HCT116 (cell line): ENCODE data around the gene CD247. TPM values are rescaled to one million over a fixed set of nuclear protein-coding genes. Genes with fewer than 3 reads are reported as not detected.

Source experiments
- ATAC-seq: fragments of 200-7000 bp; cut with Tn5 transposase; 2 replicates; pipeline ENCODE4 v1.9.1; 2020; ENCODE audit warnings: mild to moderate bottlenecking, moderate library complexity
- BruUV-seq: library from RNA; stranded (reverse); fragments of 400-500 nt; replicated peaks from 2 replicates; lab custom pipeline; 2021; lab: Mats Ljungman, UMichigan
- CTCF ChIA-PET: fragments of 300-600 bp; sonication (Branson Sonifier 250); formaldehyde crosslinking; loops from one replicate; lab custom pipeline; 2021; ENCODE audit warnings: antibody characterized with exemption; lab: Charles Lee
- POLR2A ChIA-PET: fragments of 300-600, 350-600 bp; sonication (Branson Sonifier 250); formaldehyde crosslinking; loops from one replicate; lab custom pipeline; 2021; ENCODE audit warnings: antibody characterized with exemption; lab: Charles Lee
- RAD21 ChIA-PET, 2 experiments: fragments of 300-600 bp; sonication (Branson Sonifier 250); formaldehyde crosslinking; loops; one replicate each; lab custom pipeline; 2023; ENCODE audit warnings: low total read pairs in 2 of 2; ENCODE audit not compliant: uncharacterized antibody in 2 of 2, unreplicated experiment in 2 of 2, low non-redundant PET in 1 of 2; lab: Charles Lee
- DNase-seq: peaks from one replicate; pipeline ENCODE4 v3.0.0-alpha.2; 2010; ENCODE audit warnings: low read depth, low spot score
- H2AFZ ChIP-seq: fragments of 200-600 bp; shearing (Covaris generic), sonication (generic); 2 replicates; pipeline ENCODE4 v1.6.1; 2017; ENCODE audit warnings: low read depth, mixed run types, mixed read lengths, antibody characterized with exemption, low read length; ENCODE audit not compliant: poor library complexity, severe bottlenecking
- H3K27ac ChIP-seq: 2 replicates; pipeline ENCODE4 v1.5.1; 2012; ENCODE audit warnings: low read depth, low read length
- H3K27me3 ChIP-seq: fragments of 200-600 bp; sonication (generic); 2 replicates; pipeline ENCODE4 v1.6.1; 2016; ENCODE audit warnings: mixed run types, low read length, mixed read lengths; ENCODE audit not compliant: insufficient read depth
- H3K36me3 ChIP-seq, 2 experiments: fragments of 200-500 bp in 1 of 2; fragments of 200-600 bp in 1 of 2; sonication (Bioruptor generic) in 1 of 2; sonication (generic) in 1 of 2; 2 replicates each; pipeline versions ENCODE4 v1.5.1 to v1.6.1; 2014 to 2016; ENCODE audit warnings: low read length in 2 of 2, inconsistent platforms in 1 of 2, mixed read lengths in 1 of 2, mixed run types in 1 of 2; ENCODE audit not compliant: insufficient read depth in 2 of 2, control insufficient read depth in 1 of 2
- H3K4me1 ChIP-seq, 2 experiments: fragments of 200-600 bp in 1 of 2; sonication (generic) in 1 of 2; 2 replicates each; pipeline versions ENCODE4 v1.5.1 to v1.6.1; 2012 to 2017; ENCODE audit warnings: low read length in 2 of 2, inconsistent platforms in 1 of 2, mild to moderate bottlenecking in 1 of 2, mixed read lengths in 1 of 2, mixed run types in 1 of 2, moderate library complexity in 1 of 2; ENCODE audit not compliant: insufficient read depth in 2 of 2, control insufficient read depth in 1 of 2
- H3K4me2 ChIP-seq: fragments of 200-600 bp; sonication (generic); 2 replicates; pipeline ENCODE4 v1.6.1; 2017; ENCODE audit warnings: mixed run types, low read length, mixed read lengths
- H3K4me3 ChIP-seq, 2 experiments: fragments of 200-600 bp in 1 of 2; sonication (generic) in 1 of 2; replicated peaks in 1 of 2; 2 replicates each; pipeline ENCODE4 v1.5.1; 2011 to 2016; ENCODE audit warnings: low read length in 2 of 2, control low read depth in 1 of 2, low read depth in 1 of 2, mild to moderate bottlenecking in 1 of 2, mixed read lengths in 1 of 2, mixed run types in 1 of 2
- H3K79me2 ChIP-seq: fragments of 200-600 bp; sonication (generic); 2 replicates; pipeline ENCODE4 v1.6.1; 2017; ENCODE audit warnings: mild to moderate bottlenecking, mixed run types, low read length, moderate library complexity, mixed read lengths; ENCODE audit not compliant: insufficient read depth
- H3K9ac ChIP-seq: fragments of 200-600 bp; sonication (generic); 2 replicates; pipeline ENCODE4 v1.6.1; 2016; ENCODE audit warnings: low read length, mixed read lengths
- H3K9me2 ChIP-seq: fragments of 200-600 bp; sonication (generic), shearing (Covaris generic); 2 replicates; pipeline ENCODE4 v1.6.1; 2017; ENCODE audit warnings: mixed run types, mild to moderate bottlenecking, moderate library complexity; ENCODE audit not compliant: insufficient read depth
- H3K9me3 ChIP-seq, 2 experiments: fragments of 200-500 bp in 1 of 2; fragments of 200-600 bp in 1 of 2; sonication (Bioruptor generic) in 1 of 2; sonication (generic) in 1 of 2; 2 replicates each; pipeline ENCODE4 v1.6.1; 2014 to 2017; ENCODE audit warnings: low read length in 2 of 2, mixed read lengths in 2 of 2, inconsistent platforms in 1 of 2, low read depth in 1 of 2, mild to moderate bottlenecking in 1 of 2, mixed run types in 1 of 2, moderate library complexity in 1 of 2; ENCODE audit not compliant: control insufficient read depth in 1 of 2, insufficient read depth in 1 of 2
- H4K20me1 ChIP-seq: fragments of 200-600 bp; sonication (generic), shearing (Covaris generic); 2 replicates; pipeline ENCODE4 v1.6.1; 2017; ENCODE audit warnings: mixed run types, mild to moderate bottlenecking, moderate library complexity; ENCODE audit not compliant: insufficient read depth
- ATF3 ChIP-seq: IDR thresholded peaks from 2 replicates; pipeline ENCODE4 v1.6.1; 2012
- CTCF ChIP-seq, 3 experiments: fragments of 200-600 bp in 1 of 3; sonication (generic) in 1 of 3; IDR thresholded peaks in 2 of 3; conservative IDR thresholded peaks in 1 of 3; 2 replicates each; pipeline ENCODE4 v1.5.1; 2012 to 2017; ENCODE audit warnings: low read depth in 2 of 3, low read length in 2 of 3, antibody characterized with exemption in 1 of 3, borderline replicate concordance in 1 of 3, control low read depth in 1 of 3, mild to moderate bottlenecking in 1 of 3, mixed read lengths in 1 of 3, mixed run types in 1 of 3, moderate library complexity in 1 of 3; ENCODE audit not compliant: insufficient read depth in 1 of 3
- EGR1 ChIP-seq: IDR thresholded peaks from 2 replicates; pipeline ENCODE4 v1.6.1; 2012; ENCODE audit warnings: low read depth
- EZH2 ChIP-seq: fragments of 200-600 bp; sonication (generic); IDR thresholded peaks from 2 replicates; pipeline ENCODE4 v1.6.1; 2017; ENCODE audit warnings: antibody characterized with exemption, mixed run types
- MAX ChIP-seq: IDR thresholded peaks from 2 replicates; pipeline ENCODE4 v1.6.1; 2012
- RAD21 ChIP-seq: IDR thresholded peaks from 2 replicates; pipeline ENCODE4 v1.6.1; 2012; ENCODE audit warnings: low read depth, mild to moderate bottlenecking
- REST ChIP-seq: IDR thresholded peaks from 2 replicates; pipeline ENCODE4 v1.6.1; 2012; ENCODE audit warnings: low read depth
- SRF ChIP-seq: IDR thresholded peaks from 2 replicates; pipeline ENCODE4 v1.6.1; 2012; ENCODE audit warnings: low read depth
- ZBTB33 ChIP-seq: IDR thresholded peaks from 2 replicates; pipeline ENCODE4 v1.6.1; 2011; ENCODE audit warnings: mild to moderate bottlenecking, low read length, moderate library complexity; ENCODE audit not compliant: insufficient replicate concordance; ENCODE audit errors: extremely low read depth
- ZNF274 ChIP-seq: fragments of 200-500 bp; sonication (Bioruptor generic); IDR thresholded peaks from 2 replicates; pipeline ENCODE4 v1.6.1; 2014; ENCODE audit warnings: mild to moderate bottlenecking, low read depth, low read length, inconsistent platforms
- intact Hi-C: fragments of 100-400 bp; cut with micrococcal nuclease; formaldehyde crosslinking; loops from 2 replicates; pipeline ENCODE4 v1.10.0; 2022
- total RNA-seq: library from RNA; stranded (reverse); gene quantifications from one replicate; pipeline ENCODE4 v1.2.1, GENCODE V29; 2021; ENCODE audit not compliant: unreplicated experiment

Gene CD247
- total RNA-seq, 1 experiment from 2014 or later, result 0.57 TPM

- Histone ChIP-seq H3K36me3 (no peaks in the 10 kb centered on the region), H3K79me2 (no peaks in the 10 kb centered on the region), H3K27ac (no peak overlapping the region), H3K4me2 (no peak overlapping the region), H3K4me1 (no peaks in the 10 kb centered on the region), H3K4me3 (no peak overlapping the region), H3K27me3 (no peaks in the 10 kb centered on the region), H4K20me1 (no peaks in the 10 kb centered on the region), H3K9ac (no peak overlapping the region), H3K9me3 (no peaks in the 10 kb centered on the region), H3K9me2 (no peaks in the 10 kb centered on the region), H2AFZ (no peak overlapping the region)
- BruUV-seq, result no TSS peak
- CTCF ChIA-PET, result no interaction called here
- TF ChIP-seq MAX, result no peak
- no peak for TF ChIP-seq RAD21
- no peak for TF ChIP-seq CTCF (IDR thresholded peaks at IDR 0.05 in 2 of 3, conservative IDR thresholded peaks at IDR 0.05 in 1 of 3; ENCODE audit: borderline replicate concordance in 1 of 3, insufficient read depth in 1 of 3, low read depth in 2 of 3, low read length in 2 of 3)
- no peak for TF ChIP-seq SRF
- TF ChIP-seq REST, result no peak
- no peak for TF ChIP-seq ATF3
- no peak for TF ChIP-seq ZNF274
- TF ChIP-seq ZBTB33, result no peak
- no peak for TF ChIP-seq EZH2
- TF ChIP-seq EGR1, result no peak
- DNase-seq (no peak), ATAC-seq (no peak)
- POLR2A ChIA-PET, result no interaction called here
- intact Hi-C loops, result no loop called here
- RAD21 ChIA-PET, result no interaction called here
Measured at GRCh38 chr1:167473761-167474160, 44.6 kb downstream of the CD247 start.
